NCI-H2081 (cell line): ENCODE results near the gene ABCA9.

Experiments
- DNase-seq, 2 experiments: peaks; one replicate each; lab custom pipeline; 2025; lab: John Stamatoyannopoulos, UW

The ABCA9 gene

GRCh38 chr17:69067274-69068047 is 6.7 kb upstream of the ABCA9 start:
- DNase-seq, result no peak

- no peak for DNase-seq
Measured at GRCh38 chr17:69066482-69066881, 5.8 kb upstream of the ABCA9 start.

- DNase-seq, result no peak
Measured at GRCh38 chr17:69065113-69065512, 4.4 kb upstream of the ABCA9 start.

- DNase-seq, result no peak
Measured at GRCh38 chr17:69064476-69064875, 3.7 kb upstream of the ABCA9 start.

GRCh38 chr17:69064001-69064400 is 3.3 kb upstream of the ABCA9 start:
- DNase-seq, result no peak

GRCh38 chr17:69062860-69063581 is 2.3 kb upstream of the ABCA9 start:
- DNase-seq, result no peak

GRCh38 chr17:69061721-69062556 is 1.2 kb upstream of the ABCA9 start:
- DNase-seq, result no peak

- DNase-seq, result no peak
Measured at GRCh38 chr17:69059458-69060175, 1.1 kb downstream of the ABCA9 start.

GRCh38 chr17:69058165-69058564 is 2.6 kb downstream of the ABCA9 start:
- no peak for DNase-seq

GRCh38 chr17:69057280-69057679 is 3.4 kb downstream of the ABCA9 start:
- no peak for DNase-seq

GRCh38 chr17:69056179-69056823 is 4.4 kb downstream of the ABCA9 start:
- DNase-seq, result no peak

- DNase-seq, result no peak
Measured at GRCh38 chr17:69055334-69055733, 5.4 kb downstream of the ABCA9 start.

- no peak for DNase-seq
Measured at GRCh38 chr17:69050999-69051775, 9.5 kb downstream of the ABCA9 start.

- DNase-seq, result no peak
Measured at GRCh38 chr17:69048634-69049033, 12.1 kb downstream of the ABCA9 start.

- DNase-seq, result no peak
Measured at GRCh38 chr17:69047368-69048263, 13.1 kb downstream of the ABCA9 start.

- no peak for DNase-seq
Measured at GRCh38 chr17:69046121-69046807, 14.5 kb downstream of the ABCA9 start.

GRCh38 chr17:69045646-69046045 is 15.1 kb downstream of the ABCA9 start:
- DNase-seq, result no peak

- DNase-seq, result no peak
Measured at GRCh38 chr17:69044371-69044770, 16.4 kb downstream of the ABCA9 start.
